Measurements from ENCODE around the gene TMEM132D. TPM values are rescaled to one million over a fixed set of nuclear protein-coding genes. Genes with fewer than 3 reads are reported as not detected.
"Not testable (repeated sequence)": the region's sequence is repeated elsewhere in the genome, so short reads cannot be mapped to it uniquely, and the experiment has no call there.

TMEM132D gene
- total RNA-seq, 1 donor from 2014 or later: 15.2 TPM

GRCh38 chr12:129049917-129050316 lies 853.9 kb downstream of the TMEM132D start:
- Mint-ChIP-seq H3K4me1 (ENCODE audit: unreplicated experiment) (no peaks in the 10 kb centered on the region), H3K4me3 (ENCODE audit: unreplicated experiment) (no peak overlapping the region), H3K27ac (ENCODE audit: unreplicated experiment) (no peak overlapping the region), H3K27me3 (ENCODE audit: unreplicated experiment) (no peaks in the 10 kb centered on the region), H3K9me3 (ENCODE audit: unreplicated experiment) (peaks cover 34% of the 10 kb centered on the region), H3K36me3 (ENCODE audit: unreplicated experiment) (no peaks in the 10 kb centered on the region)
- no peak for TF ChIP-seq CTCF (IDR thresholded peaks at IDR 0.05)
- DNase-seq (ENCODE audit: extremely low spot score, unreplicated experiment): no peak

- not testable (repeated sequence) for H3K27ac Mint-ChIP-seq (ENCODE audit: unreplicated experiment); H3K27me3 Mint-ChIP-seq (ENCODE audit: unreplicated experiment); H3K36me3 Mint-ChIP-seq (ENCODE audit: unreplicated experiment); H3K4me3 Mint-ChIP-seq (ENCODE audit: unreplicated experiment); H3K4me1 Mint-ChIP-seq (ENCODE audit: unreplicated experiment)
- peaks cover 16% of the 10 kb centered on the region for H3K9me3 Mint-ChIP-seq (ENCODE audit: unreplicated experiment)
- peak; percentile 44 for DNase-seq (ENCODE audit: extremely low spot score, unreplicated experiment)
These were observed 860.5 kb downstream of the TMEM132D start for GRCh38 chr12:129043334-129043733.

GRCh38 chr12:129036135-129036534 lies 867.7 kb downstream of the TMEM132D start:
- Mint-ChIP-seq H3K4me1 (ENCODE audit: unreplicated experiment) (no peaks in the 10 kb centered on the region), H3K27me3 (ENCODE audit: unreplicated experiment) (no peaks in the 10 kb centered on the region), H3K4me3 (ENCODE audit: unreplicated experiment) (no peak overlapping the region), H3K9me3 (ENCODE audit: unreplicated experiment) (peaks cover 5% of the 10 kb centered on the region), H3K27ac (ENCODE audit: unreplicated experiment) (no peak overlapping the region), H3K36me3 (ENCODE audit: unreplicated experiment) (no peaks in the 10 kb centered on the region)
- no peak for DNase-seq (ENCODE audit: extremely low spot score, unreplicated experiment)
- TF ChIP-seq CTCF (IDR thresholded peaks at IDR 0.05): no peak

DNA sequence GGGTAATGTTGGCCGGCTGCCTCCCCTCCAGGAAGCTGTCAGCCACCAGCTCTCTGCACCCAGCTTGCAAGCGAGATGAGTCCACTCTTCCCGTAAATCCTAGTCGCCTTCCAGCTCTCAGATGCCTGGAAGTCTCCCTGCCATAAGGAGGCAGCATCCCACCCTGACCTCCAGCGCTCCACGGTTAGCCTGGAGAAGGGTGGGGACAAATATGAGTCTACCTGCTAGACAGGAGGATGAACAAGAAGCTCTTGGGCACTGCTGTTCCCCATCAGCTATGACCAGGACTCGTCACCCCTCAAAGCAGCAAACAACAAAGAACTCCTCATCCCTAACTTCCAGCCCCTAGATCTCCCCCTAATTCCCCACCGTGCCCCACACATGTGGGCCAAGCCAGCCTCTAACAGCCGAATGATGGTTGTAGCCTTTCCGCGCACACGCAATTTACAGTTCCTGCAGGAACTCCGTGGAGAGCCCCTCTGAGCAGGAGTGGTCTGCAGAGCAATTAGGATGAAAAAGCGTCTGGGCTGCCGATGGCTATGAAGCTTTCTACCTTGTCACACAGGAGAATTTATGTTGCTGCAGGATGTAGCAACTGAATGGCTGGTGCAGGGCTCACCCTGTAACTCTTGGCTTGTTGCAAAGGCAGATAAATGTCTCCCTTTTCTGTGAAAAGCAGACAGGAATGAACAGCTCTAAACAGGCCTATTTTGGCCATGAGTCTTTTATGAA lies 869.1 kb downstream of the TMEM132D start:
- Mint-ChIP-seq H3K27ac (ENCODE audit: unreplicated experiment) (no peak overlapping the region), H3K4me3 (ENCODE audit: unreplicated experiment) (no peak overlapping the region), H3K9me3 (ENCODE audit: unreplicated experiment) (peaks cover 5% of the 10 kb centered on the region), H3K4me1 (ENCODE audit: unreplicated experiment) (no peaks in the 10 kb centered on the region), H3K36me3 (ENCODE audit: unreplicated experiment) (no peaks in the 10 kb centered on the region), H3K27me3 (ENCODE audit: unreplicated experiment) (no peaks in the 10 kb centered on the region)
- no peak for TF ChIP-seq CTCF (IDR thresholded peaks at IDR 0.05)
- peak; percentile 65 for DNase-seq (ENCODE audit: extremely low spot score, unreplicated experiment)

DNA sequence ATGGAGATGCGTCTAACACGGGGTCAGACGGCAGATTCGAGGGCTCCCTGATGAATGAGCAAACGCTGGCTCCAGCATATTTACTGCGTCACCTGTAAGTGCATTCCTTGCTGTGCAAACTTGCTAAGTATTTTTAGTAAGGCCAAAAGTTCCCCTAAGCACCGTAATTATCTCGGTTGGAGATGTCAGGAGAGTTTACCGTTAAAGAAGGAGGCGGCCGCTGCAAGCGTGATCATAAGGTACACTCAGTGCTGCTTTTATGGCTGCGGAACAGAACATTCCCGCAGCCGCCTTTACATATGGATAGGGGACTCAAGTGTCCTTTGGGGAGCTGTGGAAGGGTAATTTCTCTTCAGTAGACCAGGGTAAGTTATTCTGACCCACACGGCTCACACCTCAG lies 875.0 kb downstream of the TMEM132D start:
- Mint-ChIP-seq H3K4me1 (ENCODE audit: unreplicated experiment) (no peaks in the 10 kb centered on the region), H3K9me3 (ENCODE audit: unreplicated experiment) (no peaks in the 10 kb centered on the region), H3K27me3 (ENCODE audit: unreplicated experiment) (no peaks in the 10 kb centered on the region), H3K4me3 (ENCODE audit: unreplicated experiment) (no peak overlapping the region), H3K27ac (ENCODE audit: unreplicated experiment) (no peak overlapping the region), H3K36me3 (ENCODE audit: unreplicated experiment) (no peaks in the 10 kb centered on the region)
- no peak for TF ChIP-seq CTCF (IDR thresholded peaks at IDR 0.05)
- no peak for DNase-seq (ENCODE audit: extremely low spot score, unreplicated experiment)
